Esophagus muscularis mucosa (tissue), 3 donors: Measurements from ENCODE around the gene NAV3.

Experiments
- CTCF ChIP-seq, 3 experiments: fragments of 200-600 bp in 2 of 3; fragments of 450-650 bp in 1 of 3; sonication (generic) in 2 of 3; IDR thresholded peaks; one replicate each; pipeline ENCODE4 v1.5.1; 2017 to 2019; ENCODE audit warnings: antibody characterized with exemption in 3 of 3, mild to moderate bottlenecking in 2 of 3, moderate library complexity in 1 of 3
- POLR2A ChIP-seq: fragments of 450-650 bp; IDR thresholded peaks from one replicate; pipeline ENCODE4 v1.6.1; 2017; ENCODE audit warnings: antibody characterized with exemption, moderate library complexity, mild to moderate bottlenecking, low read depth
- POLR2AphosphoS5 ChIP-seq, 2 donors: sonication (generic); formaldehyde crosslinking; IDR thresholded peaks; one replicate each; pipeline ENCODE4 v1.6.1; 2017; ENCODE audit warnings: antibody characterized with exemption in 2 of 2

- no peak for TF ChIP-seq CTCF (IDR thresholded peaks at IDR 0.05)
- TF ChIP-seq POLR2A: no peak
- no peak for TF ChIP-seq POLR2AphosphoS5 (IDR thresholded peaks at IDR 0.05)
These were observed 266.4 kb downstream of the NAV3 start for GRCh38 chr12:78096909-78097597.
